H1 (cell line): ENCODE results near the gene ALDOC. TPM values are rescaled to one million over a fixed set of nuclear protein-coding genes. Genes with fewer than 3 reads are reported as not detected.

ENCODE experiments used
- ATF2 ChIP-seq: IDR thresholded peaks from 2 replicates; pipeline ENCODE4 v1.6.1; 2012; ENCODE audit warnings: low read length, inconsistent platforms
- BRCA1 ChIP-seq: IDR thresholded peaks from 2 replicates; pipeline ENCODE4 v1.6.1; 2012; ENCODE audit warnings: low read depth, low read length, improper control_type of control experiment
- CBX8 ChIP-seq: fragments of 300-800, 300-1000 bp; sonication (generic); IDR thresholded peaks from 2 replicates; pipeline ENCODE4 v1.7.1; 2016; ENCODE audit warnings: low read depth, low read length, borderline replicate concordance
- CTBP2 ChIP-seq: IDR thresholded peaks from 2 replicates; pipeline ENCODE4 v1.7.0; 2011; ENCODE audit warnings: borderline replicate concordance, mild to moderate bottlenecking, moderate library complexity, mixed read lengths, low read length; ENCODE audit not compliant: insufficient read depth, insufficient read length
- polyA plus RNA-seq, 7 experiments: library from polyadenylated mRNA; depleted of rRNA in 3 of 7; stranded (reverse) in 5 of 7; unstranded in 2 of 7; fragments of >200 nt in 5 of 7; fragments of 200-250 nt in 2 of 7; gene quantifications; 1 replicate in 5 of 7; 2 replicates in 1 of 7; 4 replicates in 1 of 7; pipeline versions ENCODE4 v1.2.1 to v1.2.3, GENCODE V29; 2011 to 2013; ENCODE audit warnings: missing spikeins in 2 of 7, mixed read lengths in 2 of 7
- total RNA-seq: library from RNA; stranded (reverse); fragmentation: NEBNext Ultra II Directional; extraction: Animal tissue kit (Norgen Biotek cat#: 25700); gene quantifications from 2 replicates; pipeline ENCODE4 v1.2.1, GENCODE V29; 2021

The ALDOC gene
- total and polyA plus RNA-seq, 2 of the 8 experiments (the other 6 are each of a cell fraction or from before 2014, with no cell fraction given): 51.6 to 103 TPM

GRCh38 chr17:28580959-28581358, 4.3 kb upstream of the ALDOC start (continued):
- TF ChIP-seq CBX8: no peak
- TF ChIP-seq CTBP2: no peak
- TF ChIP-seq BRCA1: no peak
- no peak for TF ChIP-seq ATF2
